ENCODE results near the gene GUCY1B1. TPM values are rescaled to one million over a fixed set of nuclear protein-coding genes. Genes with fewer than 3 reads are reported as not detected.

The GUCY1B1 gene
- total RNA-seq, 4 donors from 2014 or later, result 4.3 to 8.1 (median 5.5) TPM

DNA sequence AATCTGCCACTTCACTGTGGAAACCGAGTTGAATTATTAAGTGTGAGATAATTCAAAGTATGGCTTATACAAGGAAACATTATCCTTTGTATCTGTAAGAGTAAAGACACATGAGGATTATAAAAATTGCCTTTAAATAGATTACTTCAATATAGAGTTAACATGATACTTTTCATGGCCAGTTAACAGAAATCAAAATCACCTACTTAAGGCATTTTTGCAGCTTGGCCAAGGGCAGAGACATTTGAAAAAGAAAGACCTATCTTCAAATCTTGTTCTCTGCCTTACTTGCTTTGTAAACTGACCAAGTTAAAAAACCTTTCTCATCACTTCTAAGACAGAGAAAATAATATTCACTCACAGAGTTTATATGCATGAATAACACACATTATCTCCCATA, 44.9 kb upstream of the GUCY1B1 start:
- H3K27me3 ChIP-seq, result no peaks in the 10 kb centered on the region
- in situ Hi-C loops (cut with MboI; ENCODE audit: low sequenced_read_pairs in 4 of 4) (no loop called here), intact Hi-C loops (cut with DNase I; ENCODE audit: low total_unique reads) (no loop called here)
- no peak overlapping the region for H3K4me3 ChIP-seq
- no peaks in the 10 kb centered on the region for H3K9me3 ChIP-seq
- no peaks in the 10 kb centered on the region for H3K4me1 ChIP-seq
- no peak overlapping the region for H3K27ac ChIP-seq
- DNase-seq (no peak), ATAC-seq (no peak)
- no peaks in the 10 kb centered on the region for H3K36me3 ChIP-seq
- TF ChIP-seq POLR2A (IDR thresholded peaks at IDR 0.05), result no peak
- TF ChIP-seq, protein P1, sequence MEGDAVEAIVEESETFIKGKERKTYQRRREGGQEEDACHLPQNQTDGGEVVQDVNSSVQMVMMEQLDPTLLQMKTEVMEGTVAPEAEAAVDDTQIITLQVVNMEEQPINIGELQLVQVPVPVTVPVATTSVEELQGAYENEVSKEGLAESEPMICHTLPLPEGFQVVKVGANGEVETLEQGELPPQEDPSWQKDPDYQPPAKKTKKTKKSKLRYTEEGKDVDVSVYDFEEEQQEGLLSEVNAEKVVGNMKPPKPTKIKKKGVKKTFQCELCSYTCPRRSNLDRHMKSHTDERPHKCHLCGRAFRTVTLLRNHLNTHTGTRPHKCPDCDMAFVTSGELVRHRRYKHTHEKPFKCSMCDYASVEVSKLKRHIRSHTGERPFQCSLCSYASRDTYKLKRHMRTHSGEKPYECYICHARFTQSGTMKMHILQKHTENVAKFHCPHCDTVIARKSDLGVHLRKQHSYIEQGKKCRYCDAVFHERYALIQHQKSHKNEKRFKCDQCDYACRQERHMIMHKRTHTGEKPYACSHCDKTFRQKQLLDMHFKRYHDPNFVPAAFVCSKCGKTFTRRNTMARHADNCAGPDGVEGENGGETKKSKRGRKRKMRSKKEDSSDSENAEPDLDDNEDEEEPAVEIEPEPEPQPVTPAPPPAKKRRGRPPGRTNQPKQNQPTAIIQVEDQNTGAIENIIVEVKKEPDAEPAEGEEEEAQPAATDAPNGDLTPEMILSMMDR (IDR thresholded peaks at IDR 0.05 in 4 of 5, conservative IDR thresholded peaks at IDR 0.05 in 1 of 5), result no peak

DNA sequence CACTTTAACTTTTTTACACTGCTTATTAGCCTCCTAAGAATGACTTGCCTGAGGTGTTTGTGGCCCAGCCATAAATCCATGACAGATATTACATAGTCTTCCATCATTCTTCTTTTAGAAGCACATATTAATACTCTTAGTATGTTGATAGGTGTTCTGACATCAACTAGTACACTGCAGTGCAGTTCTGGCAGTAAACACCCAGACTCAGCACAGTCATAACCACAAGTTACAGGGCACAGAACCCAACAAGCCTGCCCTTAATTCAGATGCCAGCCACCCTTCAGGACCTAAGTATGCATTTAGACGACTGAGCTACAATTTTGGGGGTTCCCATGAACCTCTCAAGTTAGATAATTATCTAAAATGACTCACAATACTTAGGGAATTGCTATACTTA, 36.5 kb upstream of the GUCY1B1 start:
- no peaks in the 10 kb centered on the region for H3K36me3 ChIP-seq
- TF ChIP-seq, protein P1 (IDR thresholded peaks at IDR 0.05 in 4 of 5, conservative IDR thresholded peaks at IDR 0.05 in 1 of 5), result no peak
- TF ChIP-seq POLR2A (IDR thresholded peaks at IDR 0.05), result no peak
- no peak overlapping the region for H3K4me3 ChIP-seq
- H3K27me3 ChIP-seq, result no peaks in the 10 kb centered on the region
- no peak overlapping the region for H3K27ac ChIP-seq
- intact Hi-C loops (cut with DNase I; ENCODE audit: low total_unique reads) (no loop called here), in situ Hi-C loops (cut with MboI; ENCODE audit: low sequenced_read_pairs in 4 of 4) (no loop called here)
- H3K4me1 ChIP-seq, result no peaks in the 10 kb centered on the region
- DNase-seq (no peak), ATAC-seq (no peak)
- H3K9me3 ChIP-seq, result no peaks in the 10 kb centered on the region

DNA sequence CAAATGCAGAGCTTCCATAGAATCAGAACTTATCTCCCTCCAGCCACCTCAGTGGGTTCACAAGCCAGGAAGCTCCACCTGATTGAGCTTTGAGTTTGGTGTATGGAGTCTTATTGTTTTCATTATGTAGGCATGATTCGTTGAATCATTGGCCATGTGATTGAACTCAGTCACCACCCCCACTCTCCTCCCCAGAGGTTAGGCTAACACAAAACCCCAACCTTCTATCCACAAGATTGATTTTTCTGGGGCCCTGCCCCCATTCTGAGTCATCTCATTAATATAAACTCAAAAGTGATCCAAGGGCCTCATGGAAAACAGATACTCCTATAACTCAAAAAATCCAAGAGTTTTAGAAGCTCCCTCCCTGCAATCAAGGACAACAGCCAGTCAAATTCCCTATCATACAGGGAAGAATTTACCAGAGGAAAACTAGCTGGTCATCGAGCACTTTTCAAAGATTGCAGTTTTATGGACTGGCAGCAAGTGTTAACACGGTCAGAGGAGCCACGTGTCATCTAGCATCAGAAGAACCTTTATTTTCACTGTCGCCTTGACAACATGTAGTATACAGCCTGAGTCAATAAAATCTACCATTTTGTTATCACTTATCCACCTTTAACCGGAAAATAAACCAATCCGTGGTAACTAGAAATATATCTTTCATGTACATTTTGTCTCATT, 35.9 kb upstream of the GUCY1B1 start:
- no peak for DNase-seq
- no peaks in the 10 kb centered on the region for H3K4me1 ChIP-seq
- TF ChIP-seq, protein P1 (IDR thresholded peaks at IDR 0.05 in 4 of 5, conservative IDR thresholded peaks at IDR 0.05 in 1 of 5), result no peak
- no peak for TF ChIP-seq POLR2A (IDR thresholded peaks at IDR 0.05)
- no peak overlapping the region for H3K4me3 ChIP-seq
- no peaks in the 10 kb centered on the region for H3K36me3 ChIP-seq
- no peaks in the 10 kb centered on the region for H3K9me3 ChIP-seq
- in situ Hi-C loops (cut with MboI; ENCODE audit: low sequenced_read_pairs in 4 of 4) (no loop called here), intact Hi-C loops (cut with DNase I; ENCODE audit: low total_unique reads) (no loop called here)
- H3K27me3 ChIP-seq, result no peaks in the 10 kb centered on the region
- ATAC-seq, result no peak
- no peak overlapping the region for H3K27ac ChIP-seq

DNA sequence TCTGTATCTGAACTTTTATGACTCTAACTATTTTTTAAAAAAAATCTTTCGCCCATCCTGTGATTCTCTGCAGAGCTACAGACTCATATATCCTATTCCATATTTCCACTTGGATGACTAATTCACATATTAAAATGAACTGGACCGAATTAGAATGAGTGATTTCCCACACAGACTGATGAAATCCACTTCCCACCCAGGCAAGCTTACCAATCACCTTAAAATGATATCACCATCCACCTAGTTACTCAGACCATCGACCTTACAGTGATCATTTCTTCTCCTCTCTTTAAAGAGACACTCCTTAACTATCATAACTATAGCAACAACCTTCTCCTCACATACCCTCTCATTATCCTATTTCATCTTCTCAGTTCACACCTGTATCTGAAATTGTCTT, 34.1 kb upstream of the GUCY1B1 start:
- TF ChIP-seq, protein P1 (IDR thresholded peaks at IDR 0.05 in 4 of 5, conservative IDR thresholded peaks at IDR 0.05 in 1 of 5), result no peak
- no peak for TF ChIP-seq POLR2A (IDR thresholded peaks at IDR 0.05)
- Histone ChIP-seq H3K27me3 (no peaks in the 10 kb centered on the region), H3K36me3 (no peaks in the 10 kb centered on the region), H3K4me1 (no peaks in the 10 kb centered on the region), H3K27ac (no peak overlapping the region), H3K4me3 (no peak overlapping the region), H3K9me3 (no peaks in the 10 kb centered on the region)
- in situ Hi-C loops (cut with MboI; ENCODE audit: low sequenced_read_pairs in 4 of 4) (no loop called here), intact Hi-C loops (cut with DNase I; ENCODE audit: low total_unique reads) (no loop called here)
- ATAC-seq, result no peak
- no peak for DNase-seq

DNA sequence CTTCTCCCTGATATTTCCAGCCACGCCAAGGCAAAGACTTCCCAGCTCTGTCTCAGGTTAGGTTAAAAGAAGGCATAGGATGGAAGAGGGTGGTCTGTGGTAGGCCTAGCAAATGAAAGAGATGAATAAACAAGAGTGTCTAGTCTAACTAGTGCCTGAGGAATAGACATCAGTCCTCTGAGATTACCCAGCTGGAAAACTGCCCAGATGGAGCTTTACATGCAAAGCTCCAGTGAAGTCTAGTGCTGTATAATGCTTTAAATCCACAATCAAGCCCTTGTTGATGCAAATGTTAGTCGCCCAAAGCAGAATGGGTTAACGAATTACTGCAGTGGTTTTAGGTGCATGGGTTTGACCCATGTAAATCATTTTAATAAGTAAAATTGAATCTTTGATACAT, 24.8 kb upstream of the GUCY1B1 start:
- no peak for DNase-seq
- no peak overlapping the region for H3K27ac ChIP-seq
- no peak for ATAC-seq
- no peak overlapping the region for H3K4me3 ChIP-seq
- H3K27me3 ChIP-seq, result no peaks in the 10 kb centered on the region
- no peaks in the 10 kb centered on the region for H3K9me3 ChIP-seq
- in situ Hi-C loops (cut with MboI; ENCODE audit: low sequenced_read_pairs in 4 of 4) (no loop called here), intact Hi-C loops (cut with DNase I; ENCODE audit: low total_unique reads) (no loop called here)
- H3K36me3 ChIP-seq, result no peaks in the 10 kb centered on the region
- TF ChIP-seq, protein P1 (IDR thresholded peaks at IDR 0.05 in 4 of 5, conservative IDR thresholded peaks at IDR 0.05 in 1 of 5), result no peak
- no peak for TF ChIP-seq POLR2A (IDR thresholded peaks at IDR 0.05)
- no peaks in the 10 kb centered on the region for H3K4me1 ChIP-seq

Measured in gastrocnemius medialis (tissue), 4 donors.